ENCODE measurements around the gene SSH3. TPM values are rescaled to one million over a fixed set of nuclear protein-coding genes. Genes with fewer than 3 reads are reported as not detected.
A peak's percentile ranks its signal among the peaks of the same experiment; 100 is the strongest.

The SSH3 gene
- total and polyA plus RNA-seq, 2 donors = 23.6 to 52.7 TPM

GRCh38 chr11:67301951-67302516, 1.3 kb upstream of the SSH3 start:
- Histone ChIP-seq H3K36me3 (ENCODE audit: insufficient read depth) (peaks cover 6% of the 10 kb centered on the region), H3K4me3 (ENCODE audit: low read depth, low read length) (peak overlapping the region; percentile 2), H3K27ac (ENCODE audit: low read depth) (peak overlapping the region; percentile 91), H3K4me1 (ENCODE audit: insufficient read depth) (no peaks in the 10 kb centered on the region)
- WGBS = 57% methylated on average over 15 of the region's 15 CpGs
- no peak for DNase-seq (ENCODE audit: extremely low spot score)

GRCh38 chr11:67302571-67303131, 679 bp upstream of the SSH3 start:
- H3K36me3 ChIP-seq (ENCODE audit: insufficient read depth) = peaks cover 6% of the 10 kb centered on the region
- H3K4me3 ChIP-seq (ENCODE audit: low read depth, low read length) = peak overlapping the region; percentile 91
- H3K27ac ChIP-seq (ENCODE audit: low read depth) = peak overlapping the region; percentile 91
- DNase-seq (ENCODE audit: extremely low spot score) = no peak
- WGBS = 27% methylated on average over 23 of the region's 23 CpGs
- no peaks in the 10 kb centered on the region for H3K4me1 ChIP-seq (ENCODE audit: insufficient read depth)

- Histone ChIP-seq H3K4me3 (ENCODE audit: low read depth, low read length) (peak overlapping the region; percentile 91), H3K27ac (ENCODE audit: low read depth) (peak overlapping the region; percentile 91), H3K4me1 (ENCODE audit: insufficient read depth) (no peaks in the 10 kb centered on the region), H3K36me3 (ENCODE audit: insufficient read depth) (peaks cover 5% of the 10 kb centered on the region)
- DNase-seq (ENCODE audit: extremely low spot score) = no peak
- 4% methylated on average over 43 of the region's 43 CpGs for WGBS
These were observed 593 bp downstream of the SSH3 start for GRCh38 chr11:67303835-67304411.

DNA sequence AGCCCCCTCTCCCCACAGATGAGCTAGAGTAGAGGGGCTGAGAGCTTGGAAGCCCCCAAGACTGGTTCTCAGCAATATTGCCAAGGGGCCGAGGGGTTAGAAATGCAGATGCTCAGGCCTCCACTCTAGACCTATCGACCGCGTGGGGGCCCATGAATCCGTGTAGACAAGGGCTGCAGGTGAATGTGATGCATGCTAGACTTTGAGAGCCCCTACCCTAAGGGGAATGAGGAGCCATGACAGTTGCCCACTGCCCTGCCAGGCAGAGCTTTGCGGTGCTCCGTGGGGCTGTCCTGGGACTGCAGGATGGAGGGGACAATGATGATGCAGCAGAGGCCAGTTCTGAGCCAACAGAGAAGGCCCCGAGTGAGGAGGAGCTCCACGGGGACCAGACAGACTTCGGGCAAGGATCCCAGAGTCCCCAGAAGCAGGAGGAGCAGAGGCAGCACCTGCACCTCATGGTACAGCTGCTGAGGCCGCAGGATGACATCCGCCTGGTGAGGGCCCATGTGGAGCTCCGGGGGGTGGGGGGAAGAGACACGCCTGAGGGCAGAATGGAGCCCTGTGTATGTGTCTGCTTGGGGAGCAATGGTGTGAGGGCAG, 1.3 kb downstream of the SSH3 start:
- Histone ChIP-seq H3K27ac (ENCODE audit: low read depth) (peak overlapping the region; percentile 91), H3K4me1 (ENCODE audit: insufficient read depth) (no peaks in the 10 kb centered on the region), H3K4me3 (ENCODE audit: low read depth, low read length) (peak overlapping the region; percentile 91), H3K36me3 (ENCODE audit: insufficient read depth) (peaks cover 3% of the 10 kb centered on the region)
- 76% methylated on average over 14 of the region's 14 CpGs for WGBS
- no peak for DNase-seq (ENCODE audit: extremely low spot score)

DNA sequence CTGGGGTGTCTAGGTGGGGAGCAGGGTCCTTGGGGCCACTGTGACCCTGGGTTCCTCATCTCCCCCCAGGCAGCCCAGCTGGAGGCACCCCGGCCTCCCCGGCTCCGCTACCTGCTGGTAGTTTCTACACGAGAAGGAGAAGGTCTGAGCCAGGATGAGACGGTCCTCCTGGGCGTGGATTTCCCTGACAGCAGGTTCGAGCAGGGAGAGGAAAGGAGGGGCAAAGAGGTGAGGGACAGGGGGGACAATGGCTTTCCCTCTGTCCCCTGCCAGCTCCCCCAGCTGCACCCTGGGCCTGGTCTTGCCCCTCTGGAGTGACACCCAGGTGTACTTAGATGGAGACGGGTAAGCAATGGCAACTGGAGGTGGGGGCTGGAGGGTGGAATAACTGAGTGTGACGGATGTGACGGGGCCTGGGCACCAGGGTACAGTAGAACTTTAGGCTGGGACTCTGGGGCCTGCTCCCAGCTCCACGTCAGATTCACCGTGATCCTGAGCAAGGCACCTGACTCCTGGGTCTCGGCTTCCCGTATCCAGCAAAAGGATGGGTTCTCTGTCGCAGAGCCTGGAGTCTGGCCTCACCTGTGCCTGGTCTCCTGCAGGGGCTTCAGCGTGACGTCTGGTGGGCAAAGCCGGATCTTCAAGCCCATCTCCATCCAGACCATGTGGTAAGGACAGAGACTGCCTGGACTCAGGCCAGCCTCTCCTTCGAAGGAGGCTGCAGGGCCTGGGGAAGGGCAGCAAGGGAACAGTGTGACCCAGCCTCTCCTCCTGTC, 3.6 kb downstream of the SSH3 start:
- Histone ChIP-seq H3K4me3 (ENCODE audit: low read depth, low read length) (no peak overlapping the region), H3K27ac (ENCODE audit: low read depth) (no peak overlapping the region), H3K4me1 (ENCODE audit: insufficient read depth) (no peaks in the 10 kb centered on the region), H3K36me3 (ENCODE audit: insufficient read depth) (peaks cover 1% of the 10 kb centered on the region)
- WGBS = 90% methylated on average over 19 of the region's 19 CpGs
- no peak for DNase-seq (ENCODE audit: extremely low spot score)

DNA sequence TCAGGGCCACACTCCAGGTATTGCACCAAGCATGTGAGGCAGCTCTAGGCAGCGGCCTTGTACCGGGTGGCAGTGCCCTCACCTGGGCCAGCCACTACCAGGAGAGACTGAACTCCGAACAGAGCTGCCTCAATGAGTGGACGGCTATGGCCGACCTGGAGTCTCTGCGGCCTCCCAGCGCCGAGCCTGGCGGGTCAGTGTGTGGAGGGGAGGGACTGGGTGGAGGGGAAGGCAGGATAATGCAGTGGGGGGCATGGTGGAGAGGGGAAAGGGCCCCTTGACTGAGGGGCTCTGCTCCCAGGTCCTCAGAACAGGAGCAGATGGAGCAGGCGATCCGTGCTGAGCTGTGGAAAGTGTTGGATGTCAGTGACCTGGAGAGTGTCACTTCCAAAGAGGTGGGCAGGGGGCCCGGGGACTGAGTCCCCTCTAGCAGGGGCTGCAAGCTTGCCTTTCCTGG, 4.2 kb downstream of the SSH3 start:
- H3K27ac ChIP-seq (ENCODE audit: low read depth) = no peak overlapping the region
- H3K36me3 ChIP-seq (ENCODE audit: insufficient read depth) = peaks cover 1% of the 10 kb centered on the region
- no peak overlapping the region for H3K4me3 ChIP-seq (ENCODE audit: low read depth, low read length)
- H3K4me1 ChIP-seq (ENCODE audit: insufficient read depth) = no peaks in the 10 kb centered on the region
- no peak for DNase-seq (ENCODE audit: extremely low spot score)
- 83% methylated on average over 12 of the region's 12 CpGs for WGBS

- H3K27ac ChIP-seq (ENCODE audit: low read depth) = no peak overlapping the region
- H3K4me3 ChIP-seq (ENCODE audit: low read depth, low read length) = no peak overlapping the region
- 94% methylated on average over 20 of the region's 20 CpGs for WGBS
- no peak for DNase-seq (ENCODE audit: extremely low spot score)
- no peaks in the 10 kb centered on the region for H3K4me1 ChIP-seq (ENCODE audit: insufficient read depth)
- H3K36me3 ChIP-seq (ENCODE audit: insufficient read depth) = peaks cover 1% of the 10 kb centered on the region
These were observed 4.9 kb downstream of the SSH3 start for GRCh38 chr11:67308031-67308866.

GRCh38 chr11:67309166-67309565, 5.8 kb downstream of the SSH3 start:
- H3K4me1 ChIP-seq (ENCODE audit: insufficient read depth) = no peaks in the 10 kb centered on the region
- no peak overlapping the region for H3K27ac ChIP-seq (ENCODE audit: low read depth)
- H3K36me3 ChIP-seq (ENCODE audit: insufficient read depth) = peaks cover 1% of the 10 kb centered on the region
- H3K4me3 ChIP-seq (ENCODE audit: low read depth, low read length) = no peak overlapping the region
- DNase-seq (ENCODE audit: extremely low spot score) = no peak
- WGBS = 95% methylated on average over 11 of the region's 11 CpGs

DNA sequence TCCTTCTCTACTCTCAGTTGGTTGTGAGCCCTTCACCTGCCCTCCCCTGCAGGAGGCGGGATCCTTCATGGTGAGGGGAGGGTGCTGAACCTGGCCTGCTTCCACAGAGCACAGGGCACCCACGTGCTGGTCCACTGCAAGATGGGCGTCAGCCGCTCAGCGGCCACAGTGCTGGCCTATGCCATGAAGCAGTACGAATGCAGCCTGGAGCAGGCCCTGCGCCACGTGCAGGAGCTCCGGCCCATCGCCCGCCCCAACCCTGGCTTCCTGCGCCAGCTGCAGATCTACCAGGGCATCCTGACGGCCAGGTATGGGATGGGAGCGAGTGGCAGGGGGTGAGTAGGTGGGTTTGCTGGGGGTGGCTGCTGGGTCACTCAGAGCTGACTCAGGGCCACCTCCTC, 6.3 kb downstream of the SSH3 start:
- 92% methylated on average over 14 of the region's 14 CpGs for WGBS
- no peak for DNase-seq (ENCODE audit: extremely low spot score)
- Histone ChIP-seq H3K27ac (ENCODE audit: low read depth) (peak overlapping the region; percentile 5), H3K36me3 (ENCODE audit: insufficient read depth) (peaks cover 1% of the 10 kb centered on the region), H3K4me1 (ENCODE audit: insufficient read depth) (no peaks in the 10 kb centered on the region), H3K4me3 (ENCODE audit: low read depth, low read length) (no peak overlapping the region)

DNA sequence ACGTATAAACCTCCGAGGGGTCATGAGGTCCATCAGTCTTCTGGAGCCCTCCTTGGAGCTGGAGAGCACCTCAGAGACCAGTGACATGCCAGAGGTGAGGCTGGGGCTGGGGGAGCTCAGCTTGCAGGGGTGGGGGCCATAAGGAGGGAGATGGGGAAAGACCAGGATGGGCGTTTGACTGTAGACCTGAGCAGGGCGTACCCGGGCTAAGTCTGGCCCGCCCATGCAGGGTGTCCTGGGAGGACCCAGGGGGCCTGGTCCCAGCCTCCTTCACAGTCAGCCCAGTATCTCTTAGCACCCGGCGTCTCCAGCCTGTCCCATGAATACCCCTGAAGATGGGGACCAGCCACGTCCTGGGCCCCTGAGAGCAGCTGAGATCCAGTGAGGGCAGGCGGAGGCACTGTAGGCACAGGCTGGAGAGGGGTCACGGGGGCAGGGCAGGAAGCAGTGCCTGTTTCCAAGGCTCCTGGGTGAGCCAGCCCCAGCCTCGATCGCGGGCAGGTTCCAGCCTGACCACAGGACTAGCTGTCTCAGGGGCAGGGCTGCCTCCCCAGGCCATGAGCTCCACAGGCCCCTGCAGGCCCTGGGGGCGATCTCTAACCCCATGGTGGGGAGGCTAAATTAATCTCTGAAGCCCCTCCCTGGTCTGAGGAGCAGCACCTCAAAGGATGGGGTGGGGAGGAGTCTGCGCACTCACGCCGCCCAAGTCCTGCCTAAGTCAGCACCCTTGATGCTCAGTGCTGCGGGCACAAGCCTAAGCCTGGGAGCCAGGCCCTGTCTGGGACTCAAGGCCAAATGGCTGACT, 7.1 kb downstream of the SSH3 start:
- Histone ChIP-seq H3K4me1 (ENCODE audit: insufficient read depth) (no peaks in the 10 kb centered on the region), H3K27ac (ENCODE audit: low read depth) (peak overlapping the region; percentile 54), H3K4me3 (ENCODE audit: low read depth, low read length) (no peak overlapping the region), H3K36me3 (ENCODE audit: insufficient read depth) (peaks cover 1% of the 10 kb centered on the region)
- DNase-seq (ENCODE audit: extremely low spot score) = no peak
- WGBS = 86% methylated on average over 19 of the region's 19 CpGs

DNA sequence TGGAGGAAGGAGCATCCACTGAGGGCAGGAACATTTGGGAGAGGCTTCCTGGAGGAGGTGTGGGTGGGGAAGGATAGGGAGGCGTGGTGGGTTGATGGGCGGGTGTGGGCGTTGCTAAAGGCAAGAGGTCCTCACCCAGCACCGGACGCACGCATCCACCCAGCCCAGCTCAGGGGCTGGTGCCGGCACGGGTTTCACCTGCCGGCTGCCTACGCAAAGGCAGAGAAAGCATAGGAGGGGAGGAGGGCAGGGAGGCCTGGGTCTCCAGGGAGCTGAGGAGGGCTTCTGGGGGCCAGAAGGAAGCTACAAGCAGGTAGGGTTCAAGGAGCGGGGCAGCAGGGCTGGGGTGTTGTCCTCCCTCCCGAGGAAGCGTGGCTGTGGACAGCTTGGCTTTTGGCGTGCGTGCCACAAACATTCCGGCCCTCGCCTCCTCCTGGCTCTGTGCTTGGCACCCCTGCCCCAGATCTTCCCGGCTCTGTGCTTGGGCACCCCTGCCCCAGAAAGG, 7.8 kb downstream of the SSH3 start:
- no peak for DNase-seq (ENCODE audit: extremely low spot score)
- peak overlapping the region; percentile 54 for H3K27ac ChIP-seq (ENCODE audit: low read depth)
- H3K4me1 ChIP-seq (ENCODE audit: insufficient read depth) = no peaks in the 10 kb centered on the region
- H3K36me3 ChIP-seq (ENCODE audit: insufficient read depth) = peaks cover 1% of the 10 kb centered on the region
- 84% methylated on average over 18 of the region's 18 CpGs for WGBS
- H3K4me3 ChIP-seq (ENCODE audit: low read depth, low read length) = no peak overlapping the region

DNA sequence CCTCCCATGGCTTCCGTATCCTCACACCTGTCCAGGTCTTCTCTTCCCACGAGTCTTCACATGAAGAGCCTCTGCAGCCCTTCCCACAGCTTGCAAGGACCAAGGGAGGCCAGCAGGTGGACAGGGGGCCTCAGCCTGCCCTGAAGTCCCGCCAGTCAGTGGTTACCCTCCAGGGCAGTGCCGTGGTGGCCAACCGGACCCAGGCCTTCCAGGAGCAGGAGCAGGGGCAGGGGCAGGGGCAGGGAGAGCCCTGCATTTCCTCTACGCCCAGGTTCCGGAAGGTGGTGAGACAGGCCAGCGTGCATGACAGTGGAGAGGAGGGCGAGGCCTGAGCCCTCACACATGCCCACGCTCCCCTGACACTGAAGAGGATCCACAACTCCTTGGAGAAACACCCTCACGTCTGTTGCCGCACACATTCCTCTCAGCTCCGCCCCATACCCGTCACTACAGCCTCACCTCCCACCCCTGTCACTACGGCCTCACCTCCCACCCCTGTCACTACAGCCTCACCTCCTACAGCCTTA, 8.3 kb downstream of the SSH3 start:
- no peak for DNase-seq (ENCODE audit: extremely low spot score)
- WGBS = 78% methylated on average over 15 of the region's 15 CpGs
- Histone ChIP-seq H3K4me1 (ENCODE audit: insufficient read depth) (no peaks in the 10 kb centered on the region), H3K27ac (ENCODE audit: low read depth) (peak overlapping the region; percentile 54), H3K36me3 (ENCODE audit: insufficient read depth) (peaks cover 1% of the 10 kb centered on the region), H3K4me3 (ENCODE audit: low read depth, low read length) (no peak overlapping the region)
